Adrenal gland (tissue), 12 donors: ENCODE data around the gene BRSK2. TPM values are rescaled to one million over a fixed set of nuclear protein-coding genes. Genes with fewer than 3 reads are reported as not detected.

Experiments used
- DNase-seq, 7 donors: peaks; one replicate each; pipeline ENCODE4 v3.0.0-alpha.2; 2019 to 2020
- H3K27ac ChIP-seq, 5 donors: fragments of 200-600 bp; sonication (generic) in 4 of 5; 1 replicate in 3 of 5; 2 replicates in 2 of 5; pipeline versions ENCODE4 v1.5.1 to v1.8.0; 2016 to 2020; ENCODE audit warnings: mild to moderate bottlenecking in 1 of 5
- H3K27me3 ChIP-seq: fragments of 200-600 bp; 2 replicates; pipeline ENCODE4 v1.8.0; 2021
- H3K36me3 ChIP-seq, 2 donors: fragments of 200-600 bp; replicated peaks in 1 of 2; 1 replicate in 1 of 2; 2 replicates in 1 of 2; pipeline versions ENCODE4 v1.5.1 to v1.8.0; 2018 to 2022
- H3K4me1 ChIP-seq, 2 donors: fragments of 200-600 bp; replicated peaks in 1 of 2; 1 replicate in 1 of 2; 2 replicates in 1 of 2; pipeline versions ENCODE4 v1.5.1 to v1.8.0; 2018 to 2021
- H3K4me3 ChIP-seq, 4 donors: fragments of 200-600 bp; sonication (generic) in 3 of 4; one replicate each; pipeline ENCODE4 v1.5.1; 2016 to 2018
- H3K9me3 ChIP-seq, 3 donors: fragments of 200-600 bp; sonication (generic) in 1 of 3; replicated peaks in 1 of 3; 1 replicate in 2 of 3; 2 replicates in 1 of 3; pipeline versions ENCODE4 v1.5.1 to v1.8.0; 2016 to 2021
- POLR2A ChIP-seq, 2 donors: fragments of 450-650 bp; IDR thresholded peaks; one replicate each; pipeline ENCODE4 v1.6.1; 2017; ENCODE audit warnings: antibody characterized with exemption in 2 of 2, mild to moderate bottlenecking in 2 of 2, moderate library complexity in 1 of 2
- WGBS, 4 donors: extraction: QIAGEN DNeasy Blood & Tissue Kit in 2 of 4; methylation state at CpG; one replicate each; pipeline versions ENCODE4 v1.1.5 to v1.1.7; 2013 to 2017; 5-methylcytosine and 5-hydroxymethylcytosine counted together
- intact Hi-C, 2 donors: fragments of 100-400 bp; cut with DNase I; formaldehyde crosslinking; loops; one replicate each; pipeline versions ENCODE4 v1.14.1 to v1.15.0; 2022 to 2023
- polyA plus RNA-seq, 3 donors: library from polyadenylated mRNA; stranded (reverse); fragments of 200-250 nt in 2 of 3; fragments of 350-450 nt in 1 of 3; fragmentation: Illumina TruSeq in 1 of 3; extraction: RNeasy Lipid Tissue Mini Kit (QIAGEN cat#74804) in 1 of 3; gene quantifications; one replicate each; pipeline ENCODE4 v1.2.3, GENCODE V29; 2013 to 2014
- total RNA-seq, 9 donors: library from RNA; depleted of rRNA in 4 of 9; stranded (reverse); fragments of >200 nt in 4 of 9; fragments of 120-200 nt in 1 of 9; fragmentation: NEBNext Ultra II Directional in 1 of 9; extraction: Animal tissue kit (Norgen Biotek cat#: 25700) in 1 of 9; gene quantifications; one replicate each; pipeline versions ENCODE4 v1.1.0 to v1.2.4, GENCODE V29; 2013 to 2023
- TF ChIP-seq, protein P1 (sequence below), 6 experiments: fragments of 450-650 bp in 4 of 6; fragments of 200-600 bp in 2 of 6; sonication (generic) in 1 of 6; IDR thresholded peaks; 1 replicate in 5 of 6; 2 replicates in 1 of 6; pipeline versions ENCODE4 v1.5.1 to v1.8.0; 2016 to 2021; ENCODE audit warnings: antibody characterized with exemption in 6 of 6, mild to moderate bottlenecking in 2 of 6, moderate library complexity in 1 of 6
- donor health status: healthy with polysubstance abuse.
- donor health status: Bipolar disorder and iron deficiency.
- donor health status: DM: yes; HTN: yes; CAD: no.
- donor health status: DM: no; HTN: no; CAD: no.
- donor health status: DM: no; HTN: no; CAD: no.
- donor health status: DM: yes; HTN: yes; CAD: no.

Gene BRSK2
- total and polyA plus RNA-seq, 12 donors: 0.18 to 24.5 (median 1.4) TPM; not detected in 1

DNA sequence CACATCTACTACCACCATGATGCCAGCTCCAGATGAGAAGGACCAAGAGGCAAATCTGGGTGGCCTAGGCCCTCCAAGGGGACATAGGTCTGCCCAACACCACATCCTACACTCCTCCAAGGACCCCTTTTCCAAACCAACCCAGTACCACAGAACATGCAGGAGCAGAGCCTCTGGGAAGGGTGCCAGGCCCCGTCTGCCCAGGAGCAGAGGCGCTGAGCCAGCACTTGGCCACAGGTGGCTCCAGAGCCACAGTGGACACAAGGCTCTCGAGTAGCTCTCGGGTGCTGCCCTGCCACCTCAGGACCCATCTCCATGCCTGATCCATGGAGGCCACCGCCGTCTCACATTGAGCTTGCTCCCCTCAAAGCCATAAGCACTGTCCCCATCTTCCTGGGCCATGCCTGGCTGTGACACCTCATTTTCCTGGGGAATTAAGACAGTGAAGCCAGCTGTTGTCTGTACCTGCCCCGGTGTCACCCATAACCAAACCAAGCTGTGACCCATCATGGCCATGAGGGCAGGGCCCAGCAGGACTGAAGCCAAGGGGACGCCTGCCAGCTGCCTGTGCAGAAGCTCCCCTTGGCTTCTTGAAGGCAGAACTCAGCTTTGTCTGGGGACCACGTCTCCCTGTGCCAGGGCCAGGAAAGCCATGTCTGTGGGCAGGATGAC is 89.4 kb downstream of the BRSK2 start:
- WGBS, 4 donors: 77 to 95% (median 90%) methylated on average over 3 to 9 of the region's 9 CpGs
- peaks cover 0 to 38% of the 10 kb centered on the region in 2 donors for H3K36me3 ChIP-seq
- peaks cover 0 to 9% of the 10 kb centered on the region in 2 donors for H3K4me1 ChIP-seq

DNA sequence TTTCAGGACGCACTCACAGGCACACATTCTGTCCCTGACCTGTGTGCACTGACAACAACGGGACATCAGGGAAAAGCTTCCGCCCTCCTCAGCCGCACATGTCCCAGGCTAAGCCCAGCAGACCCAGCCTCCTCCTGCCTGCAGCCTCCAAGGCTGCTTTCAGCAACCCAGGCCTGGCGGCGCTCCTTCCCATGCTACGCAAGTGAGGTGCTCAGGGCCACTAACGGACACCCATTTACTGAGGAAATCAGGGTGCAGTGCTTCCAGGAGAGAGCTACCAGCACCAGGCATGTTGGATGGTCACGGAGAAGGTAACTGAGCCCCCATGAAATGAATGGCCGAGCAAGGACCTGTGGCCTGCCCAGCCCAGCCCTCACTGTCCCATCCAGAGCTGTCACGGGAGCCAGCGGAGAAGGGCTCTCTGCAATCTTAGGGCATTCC is 90.0 kb downstream of the BRSK2 start:
- Histone ChIP-seq H3K4me3 (no peak overlapping the region), H3K4me1 (peaks cover 0 to 9% of the 10 kb centered on the region in 2 donors), H3K27ac (no peak overlapping the region), H3K36me3 (peaks cover 0 to 38% of the 10 kb centered on the region in 2 donors), H3K9me3 (no peaks in the 10 kb centered on the region), H3K27me3 (no peaks in the 10 kb centered on the region)
- no peak for TF ChIP-seq POLR2A (IDR thresholded peaks at IDR 0.05)
- TF ChIP-seq, protein P1, sequence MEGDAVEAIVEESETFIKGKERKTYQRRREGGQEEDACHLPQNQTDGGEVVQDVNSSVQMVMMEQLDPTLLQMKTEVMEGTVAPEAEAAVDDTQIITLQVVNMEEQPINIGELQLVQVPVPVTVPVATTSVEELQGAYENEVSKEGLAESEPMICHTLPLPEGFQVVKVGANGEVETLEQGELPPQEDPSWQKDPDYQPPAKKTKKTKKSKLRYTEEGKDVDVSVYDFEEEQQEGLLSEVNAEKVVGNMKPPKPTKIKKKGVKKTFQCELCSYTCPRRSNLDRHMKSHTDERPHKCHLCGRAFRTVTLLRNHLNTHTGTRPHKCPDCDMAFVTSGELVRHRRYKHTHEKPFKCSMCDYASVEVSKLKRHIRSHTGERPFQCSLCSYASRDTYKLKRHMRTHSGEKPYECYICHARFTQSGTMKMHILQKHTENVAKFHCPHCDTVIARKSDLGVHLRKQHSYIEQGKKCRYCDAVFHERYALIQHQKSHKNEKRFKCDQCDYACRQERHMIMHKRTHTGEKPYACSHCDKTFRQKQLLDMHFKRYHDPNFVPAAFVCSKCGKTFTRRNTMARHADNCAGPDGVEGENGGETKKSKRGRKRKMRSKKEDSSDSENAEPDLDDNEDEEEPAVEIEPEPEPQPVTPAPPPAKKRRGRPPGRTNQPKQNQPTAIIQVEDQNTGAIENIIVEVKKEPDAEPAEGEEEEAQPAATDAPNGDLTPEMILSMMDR (IDR thresholded peaks at IDR 0.05): no peak
- no peak for DNase-seq
- WGBS, 4 donors: 89 to 96% (median 95%) methylated on average over 3 to 12 of the region's 12 CpGs
- intact Hi-C loops: loop anchor here in 1 of 2 donors (10.0 kb wide), 1 partner anchor 65 kb away; no protein-coding TSS in a partner anchor

More for the DNA sequence above, 89.4 kb downstream of the BRSK2 start:
- H3K27ac ChIP-seq: no peak overlapping the region
- intact Hi-C loops: loop anchor here in 1 of 2 donors (10.0 kb wide), 1 partner anchor 64 kb away; no protein-coding TSS in a partner anchor
- DNase-seq: no peak
- no peak overlapping the region for H3K4me3 ChIP-seq
- no peaks in the 10 kb centered on the region for H3K9me3 ChIP-seq
- TF ChIP-seq, protein P1 (IDR thresholded peaks at IDR 0.05): no peak
- no peak for TF ChIP-seq POLR2A (IDR thresholded peaks at IDR 0.05)
- no peaks in the 10 kb centered on the region for H3K27me3 ChIP-seq

DNA sequence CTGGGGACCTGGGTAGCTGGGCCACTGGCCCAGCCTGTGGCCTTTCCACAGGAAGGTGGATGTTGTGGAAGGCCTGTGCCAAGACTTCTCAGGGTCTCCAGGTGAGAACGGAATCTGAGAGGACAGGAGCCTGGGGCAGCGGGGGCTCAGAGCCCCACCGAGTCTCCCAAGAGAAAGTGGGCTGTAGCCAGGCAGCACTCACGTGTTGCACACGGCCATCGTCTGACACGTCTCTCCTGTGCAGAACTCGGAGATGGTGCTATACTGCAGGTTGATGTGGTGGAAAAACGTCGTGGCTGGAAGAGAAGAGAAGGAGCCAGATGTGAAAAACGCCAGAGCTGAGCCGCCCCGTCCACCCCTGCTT is 90.4 kb downstream of the BRSK2 start:
- H3K4me3 ChIP-seq: no peak overlapping the region
- no peak overlapping the region for H3K27ac ChIP-seq
- no peak for TF ChIP-seq POLR2A (IDR thresholded peaks at IDR 0.05)
- TF ChIP-seq, protein P1 (IDR thresholded peaks at IDR 0.05): no peak
- WGBS, 4 donors: 86 to 94% (median 89%) methylated on average over 11 to 13 of the region's 13 CpGs
- peaks cover 0 to 38% of the 10 kb centered on the region in 2 donors for H3K36me3 ChIP-seq
- intact Hi-C loops: no loop called here
- no peaks in the 10 kb centered on the region for H3K9me3 ChIP-seq
- no peak for DNase-seq
- H3K27me3 ChIP-seq: no peaks in the 10 kb centered on the region
- H3K4me1 ChIP-seq: peaks cover 0 to 9% of the 10 kb centered on the region in 2 donors

DNA sequence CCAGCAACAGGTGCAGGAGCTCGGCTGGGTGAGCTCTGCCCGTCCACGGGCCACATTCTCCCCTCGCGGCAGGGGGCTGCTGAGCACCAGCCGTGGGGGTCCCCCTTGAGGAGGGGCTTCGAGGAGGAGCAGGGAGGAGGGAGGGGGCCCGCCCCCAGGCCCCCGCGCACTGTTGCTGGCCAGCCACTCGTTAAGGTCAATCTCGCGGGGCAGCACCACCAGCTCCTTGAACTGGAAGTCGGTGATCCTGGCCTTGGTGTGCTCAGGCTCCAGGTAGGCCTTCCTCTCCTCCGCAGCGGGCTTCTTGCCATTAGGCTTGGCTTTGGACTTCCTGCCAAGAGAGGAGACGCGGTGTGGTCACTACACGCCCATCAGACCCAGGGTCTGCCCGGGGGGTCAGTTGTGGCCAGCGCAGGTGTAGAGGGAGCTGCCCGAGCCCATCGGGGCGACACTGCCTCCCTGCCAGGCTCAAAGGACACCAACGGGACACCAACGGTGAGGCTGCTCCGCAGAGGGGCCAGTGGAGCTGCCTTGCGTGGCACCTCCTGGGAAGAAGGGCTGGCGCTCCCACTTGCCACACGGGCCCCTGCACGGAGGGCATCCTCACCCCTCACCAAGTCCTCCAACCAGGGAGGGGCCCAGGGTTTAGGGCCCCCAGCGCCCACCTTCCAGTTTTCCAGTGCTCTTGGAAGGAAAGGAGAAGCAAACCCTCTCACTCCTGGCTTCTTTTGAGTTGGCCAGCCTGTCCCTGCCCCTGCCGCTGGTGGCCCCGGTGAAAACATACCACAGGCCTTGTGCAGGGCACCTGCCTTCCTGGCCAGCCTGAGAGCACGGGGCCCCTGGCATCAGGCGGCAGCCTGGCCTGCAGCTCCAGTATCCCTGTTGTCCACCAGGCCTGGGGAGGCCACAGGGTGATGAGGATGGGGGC is 91.1 kb downstream of the BRSK2 start:
- H3K27me3 ChIP-seq: no peaks in the 10 kb centered on the region
- TF ChIP-seq, protein P1 (IDR thresholded peaks at IDR 0.05): no peak
- no peak for TF ChIP-seq POLR2A (IDR thresholded peaks at IDR 0.05)
- no peak overlapping the region for H3K4me3 ChIP-seq
- peaks cover 0 to 31% of the 10 kb centered on the region in 2 donors for H3K36me3 ChIP-seq
- no peak for DNase-seq
- peaks cover under 1 to 12% of the 10 kb centered on the region in 2 donors for H3K4me1 ChIP-seq
- 91 to 96% (median 94%) methylated on average over 23 to 36 of the region's 36 CpGs for WGBS, 4 donors
- H3K27ac ChIP-seq: no peak overlapping the region
- intact Hi-C loops: no loop called here
- no peaks in the 10 kb centered on the region for H3K9me3 ChIP-seq
